ENCODE measurements around the gene THEM4.
"Not testable (repeated sequence)": the region's sequence is repeated elsewhere in the genome, so short reads cannot be mapped to it uniquely, and the experiment has no call there.

The THEM4 gene

DNA sequence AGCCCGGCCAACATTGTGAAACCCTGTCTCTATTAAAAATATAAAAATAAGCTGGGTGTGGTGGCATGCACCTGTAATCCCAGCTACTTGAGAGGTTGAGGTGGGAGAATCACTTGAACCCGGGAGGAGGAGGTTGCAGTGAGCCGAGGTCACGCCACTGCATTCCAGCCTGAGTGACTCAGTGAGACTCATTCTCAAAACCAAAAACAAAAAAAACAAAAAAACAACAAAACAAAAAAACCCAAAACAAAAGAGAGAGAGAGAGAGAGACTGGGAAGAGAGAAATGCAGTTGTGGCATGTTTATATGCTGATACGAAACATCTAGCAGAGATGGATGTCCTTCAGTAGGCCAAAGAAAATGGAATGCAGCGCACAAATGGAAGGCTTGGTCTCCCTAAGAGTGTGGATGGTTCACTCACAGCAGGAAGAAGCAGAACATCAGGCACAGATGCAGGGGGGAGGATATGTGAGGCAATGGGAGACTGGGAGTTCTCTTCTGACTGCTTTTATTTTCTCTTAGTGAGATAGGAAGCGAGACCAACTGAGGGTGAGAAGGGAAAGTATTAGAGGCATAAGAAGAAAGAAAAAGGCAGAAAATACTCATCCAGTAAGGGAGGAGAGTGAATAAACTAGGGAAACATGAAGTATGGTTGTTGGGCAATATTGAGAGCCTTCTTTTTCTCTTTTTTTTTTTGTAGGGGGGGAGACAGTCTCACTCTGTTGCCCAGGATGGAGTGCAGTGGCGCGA lies 16.0 kb downstream of the THEM4 start:
- no peak for DNase-seq (ENCODE audit: low read depth in 2 of 2)

- no peak for DNase-seq (ENCODE audit: low read depth in 2 of 2)
These were observed 17.1 kb downstream of the THEM4 start for GRCh38 chr1:151892190-151892589.

DNA sequence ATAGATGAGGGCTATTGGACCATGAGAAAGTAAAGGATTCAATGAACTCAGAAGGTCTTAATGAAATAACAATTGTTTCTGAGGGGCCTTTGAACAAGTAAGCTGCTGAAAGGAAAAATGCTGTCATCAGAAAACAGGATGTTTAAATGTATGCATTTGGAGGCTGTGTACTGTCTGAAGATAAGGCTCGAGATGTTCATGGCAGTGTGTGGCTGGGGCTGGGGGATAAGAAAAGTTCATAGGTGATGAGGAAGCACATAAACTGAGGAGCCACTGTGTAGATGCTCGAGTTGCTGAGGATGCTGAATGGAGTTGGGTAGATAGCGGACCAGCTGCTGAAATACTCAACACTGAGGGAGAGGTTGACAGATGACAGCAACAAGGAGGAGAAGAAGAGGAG lies 17.8 kb downstream of the THEM4 start:
- DNase-seq (ENCODE audit: low read depth in 2 of 2) = no peak

GRCh38 chr1:151888972-151889570 lies 20.2 kb downstream of the THEM4 start:
- no peak for DNase-seq (ENCODE audit: low read depth in 2 of 2)

GRCh38 chr1:151887028-151887427 lies 22.3 kb downstream of the THEM4 start:
- no peak for DNase-seq (ENCODE audit: low read depth in 2 of 2)

DNA sequence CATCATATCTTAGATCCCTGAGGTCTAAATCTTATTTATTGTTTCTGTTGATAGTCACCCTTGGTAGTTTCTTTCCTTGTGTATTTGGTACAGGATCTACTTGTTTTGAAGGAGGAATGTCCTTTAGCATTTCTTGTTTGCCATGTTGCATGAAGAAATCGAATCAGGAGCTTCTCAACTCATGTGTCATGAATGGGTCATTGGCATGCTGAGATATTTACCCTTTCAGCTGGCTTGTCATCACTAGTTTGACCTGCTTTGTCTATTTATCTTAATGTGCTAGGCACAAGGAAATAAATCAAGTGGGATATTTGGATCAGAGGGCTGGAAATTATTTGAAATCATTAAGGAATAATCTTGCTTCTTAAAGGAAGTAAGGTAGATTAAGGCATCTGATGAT lies 23.8 kb downstream of the THEM4 start:
- no peak for DNase-seq (ENCODE audit: low read depth in 2 of 2)

- DNase-seq (ENCODE audit: low read depth in 2 of 2) = not testable (repeated sequence)
These were observed 24.4 kb downstream of the THEM4 start for GRCh38 chr1:151884879-151885278.

DNA sequence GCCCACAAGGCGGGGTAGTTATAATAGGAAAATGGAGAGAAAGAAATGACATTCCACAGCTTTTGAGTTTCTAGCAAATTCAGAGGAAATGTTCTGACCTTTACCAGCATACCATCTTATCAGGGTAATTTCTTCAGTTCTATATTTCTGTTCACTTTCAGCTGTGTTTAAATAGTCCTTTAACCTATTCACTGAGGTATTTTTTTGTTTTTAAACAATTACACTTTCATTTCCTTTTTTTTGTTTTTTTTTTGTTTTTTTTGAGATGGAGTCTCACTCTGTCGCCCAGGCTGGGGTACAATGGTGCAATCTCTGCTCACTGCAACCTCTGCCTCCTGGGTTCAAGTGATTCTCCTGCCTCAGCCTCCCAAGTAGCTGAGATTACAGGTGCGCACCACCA lies 24.9 kb downstream of the THEM4 start:
- DNase-seq (ENCODE audit: low read depth in 2 of 2) = not testable (repeated sequence)

DNA sequence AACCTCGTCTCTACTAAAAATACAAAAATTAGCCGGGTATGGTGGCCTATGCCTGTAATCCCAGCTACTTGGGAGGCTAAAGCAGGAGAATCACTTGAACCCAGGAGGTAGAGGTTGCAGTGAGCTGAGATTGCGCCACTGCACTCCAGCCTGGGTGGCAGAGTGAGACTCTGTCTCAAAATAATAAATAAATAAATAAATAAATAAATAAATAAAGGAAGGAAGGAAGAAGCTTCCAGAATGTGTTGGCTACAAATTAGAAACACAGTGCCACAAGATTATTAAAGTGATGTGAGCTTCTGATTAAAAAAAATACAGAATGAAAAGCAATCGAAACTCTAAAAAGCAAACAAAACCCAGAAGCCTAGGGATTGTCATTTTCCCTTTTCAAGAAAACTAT lies 25.4 kb downstream of the THEM4 start:
- not testable (repeated sequence) for DNase-seq (ENCODE audit: low read depth in 2 of 2)

- not testable (repeated sequence) for DNase-seq (ENCODE audit: low read depth in 2 of 2)
These were observed 26.4 kb downstream of the THEM4 start for GRCh38 chr1:151882918-151883317.

GRCh38 chr1:151882466-151882865 lies 26.8 kb downstream of the THEM4 start:
- no peak for DNase-seq (ENCODE audit: low read depth in 2 of 2)

GRCh38 chr1:151881479-151881878 lies 27.8 kb downstream of the THEM4 start:
- DNase-seq (ENCODE audit: low read depth in 2 of 2) = no peak

DNA sequence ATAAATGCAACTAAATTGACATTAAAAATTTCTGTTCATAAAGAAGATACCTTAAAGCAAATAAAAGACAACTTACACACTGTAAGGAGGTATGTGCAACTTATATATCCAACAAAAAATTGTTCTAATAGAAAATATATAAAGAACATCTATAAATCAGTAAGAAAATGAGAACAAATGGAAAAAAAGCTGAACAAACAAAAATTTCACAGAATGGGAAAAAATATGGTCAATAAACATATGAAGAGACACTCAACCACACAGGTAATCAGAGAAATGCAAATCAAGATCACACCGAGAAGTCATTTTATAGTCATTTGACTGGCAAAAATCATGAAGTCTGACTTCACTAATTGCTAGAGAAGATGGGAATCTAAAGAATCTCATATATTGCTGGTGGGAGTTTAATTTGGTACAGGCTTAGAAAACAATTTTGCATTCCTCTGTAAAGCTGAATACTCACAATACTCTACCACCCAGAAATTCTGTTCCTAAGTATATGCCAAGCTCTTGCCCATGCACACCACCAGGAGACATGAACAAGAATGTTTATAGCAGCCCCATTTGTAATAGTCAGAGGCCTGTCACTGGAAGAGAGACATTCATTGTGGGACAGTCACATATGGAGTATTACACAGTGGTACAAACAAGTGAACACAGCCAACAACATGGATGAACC lies 33.8 kb downstream of the THEM4 start:
- DNase-seq (ENCODE audit: low read depth in 2 of 2) = no peak

DNA sequence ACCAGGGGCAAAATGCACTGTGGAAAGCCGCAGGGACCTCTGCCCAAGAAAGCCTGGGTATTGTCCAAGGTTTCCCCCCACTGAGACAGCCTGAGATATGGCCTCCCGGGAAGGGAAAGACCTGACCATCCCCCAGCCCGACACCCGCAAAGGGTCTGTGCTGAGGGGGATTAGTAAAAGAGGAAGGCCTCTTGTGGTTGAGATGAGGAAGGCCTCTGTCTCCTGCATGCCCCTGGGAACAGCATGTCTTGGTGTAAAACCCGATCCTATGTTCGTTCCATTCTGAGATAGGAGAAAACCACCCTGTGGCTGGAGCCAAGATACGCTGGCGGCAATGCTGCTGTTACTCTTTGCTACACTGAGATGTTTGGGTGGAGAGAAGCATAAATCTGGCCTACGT lies 36.5 kb downstream of the THEM4 start:
- not testable (repeated sequence) for DNase-seq (ENCODE audit: low read depth in 2 of 2)

GRCh38 chr1:151871284-151872030 lies 37.9 kb downstream of the THEM4 start:
- no peak for DNase-seq (ENCODE audit: low read depth in 2 of 2)

DNA sequence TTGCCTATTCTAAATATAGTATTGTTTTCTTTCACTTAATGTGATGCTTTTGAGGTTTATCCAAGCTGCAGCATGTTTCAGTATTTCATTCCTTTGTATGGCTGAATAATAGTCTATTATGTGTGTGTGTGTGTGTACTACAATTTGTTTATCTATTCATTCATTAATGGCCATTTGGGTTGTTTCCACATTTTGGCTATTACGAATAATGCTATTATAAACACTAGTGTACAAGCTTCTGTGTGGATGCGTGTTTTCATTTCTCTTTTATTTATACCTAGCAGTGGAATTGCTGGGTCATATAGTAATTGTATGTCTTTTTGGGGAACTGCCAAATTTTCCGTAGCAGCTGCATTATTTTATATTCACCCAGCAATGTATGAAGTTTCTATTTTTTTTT lies 40.8 kb downstream of the THEM4 start:
- DNase-seq (ENCODE audit: low read depth in 2 of 2) = no peak

- DNase-seq (ENCODE audit: low read depth in 2 of 2) = no peak
These were observed 41.4 kb downstream of the THEM4 start for GRCh38 chr1:151867765-151868411.

DNA sequence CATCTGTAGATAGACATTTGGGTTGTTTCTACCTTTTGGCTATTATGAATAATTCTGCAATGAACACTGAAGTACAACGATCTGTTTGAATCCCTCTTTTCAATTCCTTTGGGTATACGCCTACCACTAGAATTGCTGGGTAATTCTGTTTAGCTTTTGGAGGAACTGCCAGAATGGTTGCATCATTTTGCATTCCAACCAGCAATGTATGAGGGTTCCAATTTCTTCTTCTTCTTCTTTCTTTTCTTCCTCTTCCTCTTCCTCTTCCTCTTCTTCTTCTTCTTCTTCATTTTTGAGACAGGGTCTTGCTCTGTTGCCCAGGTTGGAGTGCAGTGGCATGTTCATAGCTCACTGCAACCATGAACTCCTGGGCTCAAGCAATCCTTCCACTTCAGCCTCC lies 42.0 kb downstream of the THEM4 start:
- DNase-seq (ENCODE audit: low read depth in 2 of 2) = no peak

GRCh38 chr1:151864411-151864810 lies 44.9 kb downstream of the THEM4 start:
- DNase-seq (ENCODE audit: low read depth in 2 of 2) = no peak

GRCh38 chr1:151862604-151863003 lies 46.7 kb downstream of the THEM4 start:
- DNase-seq (ENCODE audit: low read depth in 2 of 2) = no peak

DNA sequence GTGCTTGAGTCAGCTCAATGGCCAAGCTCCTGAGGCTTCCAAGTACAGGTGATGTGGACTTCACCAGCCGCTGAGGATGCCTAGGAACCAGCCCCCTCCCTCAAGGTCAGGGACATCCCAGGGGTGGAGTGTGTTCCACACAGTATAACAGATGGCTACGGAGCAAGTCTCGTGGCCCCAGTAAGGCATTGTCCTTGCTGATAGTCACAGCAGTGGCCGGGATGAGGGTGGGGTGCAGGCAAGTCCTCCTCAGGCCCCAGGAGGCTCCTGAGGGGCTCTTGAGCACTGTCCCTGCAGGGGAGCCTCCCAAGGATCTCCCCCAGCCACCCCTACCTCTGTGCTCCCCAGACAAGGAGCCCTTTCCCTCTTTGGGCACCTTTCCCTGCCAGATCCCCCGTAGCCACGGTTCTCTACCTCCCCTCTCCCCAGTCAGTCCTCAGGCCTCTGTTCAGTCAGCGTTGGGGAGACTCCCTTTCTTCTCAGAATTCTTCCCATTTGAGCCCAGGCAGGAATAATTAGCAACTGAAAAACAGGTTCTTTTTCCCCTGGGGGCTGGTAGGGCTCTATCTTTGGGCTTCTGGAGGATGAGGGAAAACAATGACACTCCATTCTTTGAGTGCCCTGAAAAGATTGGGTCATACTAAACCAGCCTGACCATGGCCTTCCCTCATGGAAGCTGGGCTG lies 48.7 kb downstream of the THEM4 start:
- no peak for DNase-seq (ENCODE audit: low read depth in 2 of 2)

Measured in stimulated activated CD8-positive, alpha-beta memory T cell treated with anti-CD3 and anti-CD28 coated beads, Interleukin-7, amount 100 ng/mL, for 1 hour (primary cell).